Urothelium cell line (cell line): ENCODE results near the gene SEC24C.
"Not testable (repeated sequence)": the region's sequence is repeated elsewhere in the genome, so short reads cannot be mapped to it uniquely, and the experiment has no call there.

Experiments used
- DNase-seq: peaks from one replicate; pipeline ENCODE4 v3.0.0; 2011; ENCODE audit warnings: low spot score, mixed read lengths
- FAIRE-seq: peaks from 2 replicates; lab custom pipeline; 2011; peaks lifted over from hg19 to GRCh38; lab: Jason Lieb, UNC

Gene SEC24C

GRCh38 chr10:73730153-73730906 lies 13.8 kb upstream of the SEC24C start:
- peak; percentile 85 for DNase-seq
- peak; percentile 5 for FAIRE-seq

- no peak for FAIRE-seq
- DNase-seq: no peak
Measured at GRCh38 chr10:73731588-73732375, 12.4 kb upstream of the SEC24C start.

DNA sequence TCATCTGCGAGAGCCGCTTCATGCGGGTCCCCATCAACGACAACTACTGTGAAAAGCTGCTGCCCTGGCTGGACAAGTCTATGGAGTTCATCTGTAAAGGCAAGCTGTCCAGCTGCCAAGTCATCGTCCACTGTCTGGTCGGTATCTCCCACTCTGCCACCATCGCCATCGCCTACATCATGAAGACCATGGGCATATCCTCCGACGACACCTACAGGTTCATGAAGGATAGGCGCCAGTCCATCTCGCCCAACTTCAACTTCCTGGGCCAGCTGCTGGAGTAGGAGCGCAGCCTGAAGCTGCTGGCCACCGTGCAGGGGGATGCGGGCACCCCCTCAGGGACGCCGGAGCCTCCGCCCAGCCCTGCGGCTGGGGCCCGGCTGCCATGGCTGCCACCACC lies 11.7 kb upstream of the SEC24C start:
- FAIRE-seq (no peak), DNase-seq (no peak)

- FAIRE-seq (no peak), DNase-seq (no peak)
Measured at GRCh38 chr10:73732931-73733623, 11.1 kb upstream of the SEC24C start.

- DNase-seq (no peak), FAIRE-seq (no peak)
Measured at GRCh38 chr10:73734028-73734720, 10.0 kb upstream of the SEC24C start.

- FAIRE-seq (no peak), DNase-seq (no peak)
Measured at GRCh38 chr10:73734796-73735305, 9.3 kb upstream of the SEC24C start.

GRCh38 chr10:73740501-73741254 lies 3.5 kb upstream of the SEC24C start:
- not testable (repeated sequence) for FAIRE-seq, DNase-seq

DNA sequence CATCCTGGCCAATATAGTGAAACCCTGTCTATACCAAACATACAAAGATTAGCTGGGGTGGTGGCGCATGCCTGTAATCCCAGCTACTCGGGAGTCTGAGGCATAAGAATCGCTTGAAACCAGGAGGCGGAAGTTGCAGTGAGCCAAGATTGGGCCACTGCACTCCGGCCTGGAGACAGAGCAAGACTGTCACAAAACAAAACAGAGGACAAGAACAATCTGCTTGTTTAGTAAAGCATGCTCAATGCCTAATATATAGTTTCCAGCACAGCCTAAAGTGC lies 1.8 kb upstream of the SEC24C start:
- FAIRE-seq: no peak
- DNase-seq: no peak

DNA sequence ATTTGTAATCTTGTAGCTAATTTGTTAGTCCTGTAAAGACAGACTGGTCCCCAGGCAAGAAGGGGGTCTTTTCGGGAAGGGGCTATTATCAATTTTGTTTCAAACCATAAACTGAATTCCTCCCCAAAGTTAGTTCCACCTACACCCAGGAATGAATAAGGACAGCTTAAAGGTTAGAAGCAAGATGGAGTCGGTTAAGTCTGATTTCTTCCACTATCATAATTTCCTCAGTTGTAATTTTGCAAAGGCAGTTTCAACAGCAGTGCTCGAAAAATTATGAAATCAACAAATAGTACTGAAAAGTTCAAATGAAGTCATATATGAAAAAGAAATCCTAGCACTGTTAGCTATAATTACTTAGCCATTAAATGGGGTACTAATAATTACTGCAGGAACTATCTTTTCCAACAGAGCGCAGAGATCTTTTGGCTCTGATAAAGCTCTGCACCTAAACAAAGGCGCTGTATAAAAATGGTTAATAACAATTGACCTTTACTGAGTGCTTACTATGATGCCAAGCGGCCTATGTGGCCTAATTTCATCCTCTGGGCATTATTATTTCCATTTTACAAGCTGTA lies 756 bp upstream of the SEC24C start:
- no peak for FAIRE-seq
- no peak for DNase-seq

DNA sequence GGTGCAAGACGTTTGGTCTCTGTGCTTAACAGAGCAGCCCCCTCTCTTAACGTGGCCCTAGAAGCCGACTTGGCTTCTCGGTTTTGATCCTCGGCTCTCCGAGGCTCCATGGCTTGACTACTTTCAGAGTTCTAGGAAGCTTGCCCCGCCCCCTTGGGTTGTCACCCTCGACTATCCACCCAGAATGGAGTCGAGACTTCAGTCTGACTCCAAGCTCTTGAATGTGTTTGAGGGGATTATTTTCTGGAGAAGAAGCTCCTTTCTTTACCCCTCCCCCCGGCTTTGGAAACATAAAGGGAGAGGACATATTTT lies 448 bp downstream of the SEC24C start:
- FAIRE-seq (no peak), DNase-seq (peak; percentile 58)

GRCh38 chr10:73746721-73747120 lies 2.5 kb downstream of the SEC24C start:
- FAIRE-seq (no peak), DNase-seq (no peak)

- FAIRE-seq (no peak), DNase-seq (no peak)
Measured at GRCh38 chr10:73750819-73751218, 6.6 kb downstream of the SEC24C start.

- DNase-seq (no peak), FAIRE-seq (no peak)
Measured at GRCh38 chr10:73756183-73756582, 12.0 kb downstream of the SEC24C start.

DNA sequence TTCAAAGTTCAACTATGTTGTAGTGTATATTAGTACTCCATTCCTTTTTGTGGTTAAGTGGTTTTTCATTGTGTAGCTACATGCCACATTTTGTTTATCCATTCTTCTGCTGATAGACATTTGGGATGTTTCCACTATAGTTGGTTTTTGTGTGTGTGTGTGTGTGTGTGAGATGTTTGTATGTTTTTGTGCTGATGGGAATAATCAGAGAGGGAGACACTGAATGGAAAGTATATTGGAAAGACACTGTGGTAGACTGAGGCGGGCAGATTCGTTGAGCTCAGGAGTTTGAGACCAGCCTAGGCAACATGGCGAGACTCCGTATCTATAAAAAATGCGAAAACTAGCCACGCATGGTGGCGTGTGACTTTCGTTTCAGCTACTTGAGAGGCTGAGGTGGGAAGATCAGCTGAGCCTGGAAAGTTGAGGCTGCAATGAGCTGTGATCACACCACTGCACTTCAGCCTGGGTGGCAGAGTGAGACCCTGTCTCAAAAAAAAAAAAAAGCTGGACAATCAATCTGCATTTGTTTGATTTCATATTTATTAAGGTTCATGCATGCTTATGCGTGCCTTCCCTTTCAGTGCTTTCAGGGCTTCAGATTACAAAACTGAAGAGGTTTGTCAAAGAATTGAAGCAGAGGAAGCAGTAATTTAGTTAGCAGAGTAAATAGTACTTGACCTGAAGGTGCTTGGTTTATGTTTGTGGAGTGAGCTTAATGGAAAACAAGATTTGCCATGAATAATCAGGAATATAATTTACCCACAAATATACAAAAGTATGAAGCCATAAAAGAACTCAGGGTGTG lies 14.7 kb downstream of the SEC24C start:
- DNase-seq (no peak), FAIRE-seq (no peak)

DNA sequence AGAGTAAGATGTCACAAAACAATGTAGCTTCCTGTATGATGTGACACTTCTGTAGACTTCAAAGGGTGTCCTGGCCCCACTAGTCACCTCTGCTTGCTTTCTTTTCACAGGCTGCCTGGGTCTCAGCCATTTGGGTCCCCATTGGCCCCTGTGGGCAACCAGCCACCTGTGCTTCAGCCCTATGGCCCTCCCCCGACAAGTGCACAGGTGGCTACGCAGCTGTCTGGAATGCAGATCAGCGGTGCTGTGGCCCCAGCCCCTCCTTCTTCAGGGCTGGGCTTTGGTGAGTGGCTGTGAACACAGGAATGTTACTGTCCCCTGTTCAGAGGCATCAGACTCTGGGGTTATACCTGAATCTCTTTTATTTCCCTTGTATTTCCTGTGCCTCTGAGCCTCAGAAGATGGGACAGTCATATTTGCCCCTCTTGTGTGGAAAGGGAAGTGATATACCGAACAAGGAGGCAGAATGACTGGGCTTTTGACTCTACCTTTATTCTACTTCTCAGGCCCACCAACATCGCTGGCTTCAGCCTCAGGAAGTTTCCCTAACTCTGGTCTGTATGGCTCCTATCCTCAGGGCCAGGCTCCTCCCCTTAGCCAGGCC lies 15.4 kb downstream of the SEC24C start:
- DNase-seq (no peak), FAIRE-seq (no peak)

DNA sequence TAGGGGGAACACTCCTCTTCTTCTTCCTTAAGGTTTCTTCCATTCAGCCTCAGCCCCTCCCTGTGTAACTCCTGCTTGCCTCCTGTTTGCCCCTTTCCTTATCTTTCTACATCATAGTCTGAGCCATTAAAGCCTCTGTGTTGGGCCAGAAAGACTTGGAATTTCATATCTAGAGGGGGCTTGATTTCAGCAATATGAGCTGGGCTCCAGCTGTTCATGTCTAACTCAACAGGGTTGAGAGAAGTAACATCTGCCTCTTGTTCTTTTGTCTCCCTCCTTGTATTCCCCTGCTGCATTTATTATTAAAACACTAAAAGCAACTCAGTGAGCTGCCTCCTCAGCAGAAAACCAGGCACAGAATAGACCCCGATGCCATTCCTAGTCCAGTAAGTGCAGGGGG lies 17.6 kb downstream of the SEC24C start:
- FAIRE-seq (no peak), DNase-seq (no peak)

- no peak for FAIRE-seq
- no peak for DNase-seq
Measured at GRCh38 chr10:73762915-73763314, 18.7 kb downstream of the SEC24C start.

GRCh38 chr10:73763343-73763742 lies 19.2 kb downstream of the SEC24C start:
- DNase-seq (no peak), FAIRE-seq (no peak)

GRCh38 chr10:73765066-73765465 lies 20.9 kb downstream of the SEC24C start:
- DNase-seq (no peak), FAIRE-seq (no peak)
